CD4-positive, alpha-beta T cell treated with Interleukin-15 for 1 hour (primary cell): ENCODE results near the gene OPN4.

ENCODE experiments used
- DNase-seq: peaks from one replicate; pipeline ENCODE4 v3.0.0-alpha.2; 2020

Gene OPN4

DNA sequence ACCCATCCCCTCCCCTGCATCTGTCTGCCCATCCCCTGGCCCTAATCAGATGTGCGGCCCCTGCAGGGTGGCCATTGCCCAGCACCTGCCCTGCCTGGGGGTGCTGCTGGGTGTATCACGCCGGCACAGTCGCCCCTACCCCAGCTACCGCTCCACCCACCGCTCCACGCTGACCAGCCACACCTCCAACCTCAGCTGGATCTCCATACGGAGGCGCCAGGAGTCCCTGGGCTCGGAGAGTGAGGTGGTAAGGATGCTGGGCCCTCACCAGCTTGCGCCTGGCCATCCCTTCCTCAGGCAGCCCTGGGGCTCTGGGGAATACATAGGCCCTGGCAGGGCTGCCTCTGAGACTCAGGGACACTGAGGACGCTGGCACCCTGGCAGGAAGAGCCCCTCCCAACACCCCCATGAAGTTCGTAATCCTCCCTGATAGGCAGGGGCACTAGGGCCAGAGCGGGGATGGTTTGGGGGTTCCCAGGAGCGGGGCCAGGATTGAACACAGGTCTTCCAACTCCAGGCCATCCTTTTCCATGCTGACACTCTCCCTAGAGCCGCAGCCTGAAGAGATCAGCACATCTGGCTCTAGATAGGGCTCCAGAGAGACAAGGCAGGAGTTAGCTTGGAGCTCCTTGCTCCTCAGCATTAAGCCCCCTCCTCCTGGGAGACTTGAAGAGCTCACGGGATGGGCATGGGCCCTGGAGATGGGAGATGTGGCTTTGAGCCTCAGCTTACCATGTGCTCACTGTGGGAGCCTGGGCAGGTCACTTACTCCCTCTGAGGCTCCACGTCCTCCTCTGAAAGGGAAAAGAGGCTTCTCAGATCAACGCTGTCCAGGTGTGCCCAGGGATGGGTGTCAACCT lies 8.1 kb downstream of the OPN4 start:
- DNase-seq: no peak

DNA sequence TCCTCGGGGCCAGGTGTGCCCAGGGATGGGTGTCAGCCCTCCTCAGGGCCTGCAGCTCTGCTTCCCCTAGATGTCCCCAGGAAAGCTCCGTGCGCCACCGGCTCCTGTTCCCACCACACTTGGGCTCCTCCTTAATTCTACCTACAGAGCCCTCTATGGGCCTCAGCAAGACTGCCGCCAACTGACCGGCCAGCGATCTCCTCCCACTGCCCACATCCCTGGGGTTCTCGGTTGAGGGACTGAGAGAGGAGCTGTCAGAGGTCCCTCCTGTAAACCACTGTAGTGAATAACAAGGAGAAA lies 8.6 kb downstream of the OPN4 start:
- DNase-seq: no peak

DNA sequence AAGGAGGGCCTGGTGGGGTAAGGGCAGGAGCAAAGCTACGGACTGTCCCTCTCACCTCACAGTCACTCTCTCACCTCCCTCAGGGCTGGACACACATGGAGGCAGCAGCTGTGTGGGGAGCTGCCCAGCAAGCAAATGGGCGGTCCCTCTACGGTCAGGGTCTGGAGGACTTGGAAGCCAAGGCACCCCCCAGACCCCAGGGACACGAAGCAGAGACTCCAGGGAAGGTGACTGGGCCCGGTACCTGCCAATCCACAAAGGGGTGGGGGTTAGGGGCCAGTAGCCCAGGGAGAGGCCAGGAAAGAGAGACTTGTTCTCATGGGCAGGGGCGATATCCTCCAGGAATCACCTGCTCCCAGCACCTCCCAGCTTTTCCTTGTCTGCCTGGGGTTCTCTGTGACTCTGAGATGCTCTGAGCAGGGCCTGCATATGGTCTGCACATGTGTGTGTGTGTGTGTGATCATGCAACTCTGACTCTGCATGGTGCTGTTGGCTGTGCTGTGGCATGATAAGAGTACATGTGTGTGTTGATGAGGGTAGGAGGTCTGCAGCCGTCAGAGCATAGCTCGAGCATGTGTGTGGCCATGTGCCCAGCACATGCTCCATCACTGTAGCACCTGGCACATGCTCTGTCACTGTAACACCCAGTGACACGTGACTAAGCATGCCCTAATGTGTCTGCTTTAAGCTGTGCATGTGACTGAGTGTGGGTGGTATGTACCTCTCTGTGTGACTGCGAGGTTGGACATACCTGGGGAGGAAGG lies 9.4 kb downstream of the OPN4 start:
- no peak for DNase-seq

DNA sequence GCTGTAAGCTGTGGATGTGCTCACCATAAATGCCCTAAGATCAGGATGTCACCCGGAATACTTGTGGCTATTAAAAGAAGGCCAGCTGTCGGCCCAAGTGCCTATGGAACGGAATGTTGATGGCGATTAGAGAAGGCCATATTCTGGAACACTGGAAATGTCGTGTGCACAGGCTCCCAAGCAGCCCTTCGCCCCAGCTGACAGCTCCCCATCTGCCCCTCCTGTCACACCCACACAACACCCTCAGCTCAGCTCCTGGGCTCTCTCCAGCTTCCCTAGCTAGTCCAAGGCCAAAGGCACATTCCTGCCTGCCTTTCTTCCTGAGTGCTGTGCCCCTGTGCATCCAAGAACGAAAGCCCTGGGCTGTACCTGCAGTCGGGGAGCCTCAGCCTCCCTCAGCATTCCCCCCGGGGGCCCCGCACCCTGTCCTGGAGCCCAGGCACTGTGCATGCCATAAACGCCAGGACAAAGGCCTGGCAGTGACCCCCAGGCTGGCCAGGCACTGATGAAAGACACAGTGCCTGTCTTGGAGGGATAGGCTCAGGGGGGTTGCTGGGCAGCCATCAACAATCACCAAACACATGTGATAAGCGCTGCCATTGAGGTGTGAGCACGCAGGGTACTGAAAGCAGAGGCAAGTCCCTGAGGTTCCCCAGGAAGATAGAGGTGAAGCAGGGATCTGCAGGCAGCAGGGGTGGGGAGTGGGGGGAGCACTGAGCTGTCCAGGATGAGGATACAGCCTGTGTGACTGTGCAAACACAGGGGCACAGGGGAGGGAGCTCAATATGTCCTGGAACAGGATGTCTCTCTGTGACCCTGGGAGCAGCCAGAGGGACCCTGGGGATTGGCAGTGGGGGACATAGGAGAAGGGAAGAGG lies 10.2 kb downstream of the OPN4 start:
- DNase-seq: no peak

DNA sequence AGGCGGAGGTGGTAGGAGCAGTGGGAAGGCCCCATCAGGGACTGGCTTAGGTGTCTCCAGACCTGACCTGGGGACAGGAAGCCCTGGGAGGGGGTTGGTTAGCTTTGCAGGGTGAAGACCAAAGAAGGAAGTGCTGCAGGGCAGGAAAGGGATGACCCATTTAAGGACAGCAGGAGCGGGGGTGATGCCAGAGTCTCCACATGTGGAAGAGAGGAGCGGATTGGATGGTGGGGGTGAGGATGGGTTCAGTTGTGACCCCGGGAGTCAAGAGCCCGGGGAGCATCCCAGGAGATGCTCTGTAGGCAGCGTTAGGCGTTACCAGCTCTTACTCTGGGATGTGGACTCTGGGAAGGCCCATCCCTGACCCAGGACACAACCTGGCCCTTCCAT lies 10.9 kb downstream of the OPN4 start:
- no peak for DNase-seq

DNA sequence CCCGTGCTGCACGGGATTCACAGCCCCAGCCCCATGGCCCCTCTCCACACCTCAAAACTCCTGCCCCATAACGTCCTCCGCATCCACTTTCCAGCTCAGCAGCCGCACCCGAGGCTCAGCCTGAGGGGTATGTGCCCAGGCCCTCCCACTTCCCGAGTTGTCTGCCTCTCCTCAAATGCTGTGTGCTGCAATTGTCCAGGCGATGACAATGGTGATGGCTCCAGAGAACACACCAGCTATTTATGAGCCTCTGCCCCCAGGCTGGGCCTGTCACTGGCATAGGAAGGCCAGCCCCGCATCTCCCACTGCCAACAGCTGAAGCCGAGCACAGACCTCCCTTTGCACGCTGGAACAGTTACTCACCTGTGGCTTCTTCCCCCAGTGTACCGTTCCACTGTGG lies 11.5 kb downstream of the OPN4 start:
- no peak for DNase-seq

DNA sequence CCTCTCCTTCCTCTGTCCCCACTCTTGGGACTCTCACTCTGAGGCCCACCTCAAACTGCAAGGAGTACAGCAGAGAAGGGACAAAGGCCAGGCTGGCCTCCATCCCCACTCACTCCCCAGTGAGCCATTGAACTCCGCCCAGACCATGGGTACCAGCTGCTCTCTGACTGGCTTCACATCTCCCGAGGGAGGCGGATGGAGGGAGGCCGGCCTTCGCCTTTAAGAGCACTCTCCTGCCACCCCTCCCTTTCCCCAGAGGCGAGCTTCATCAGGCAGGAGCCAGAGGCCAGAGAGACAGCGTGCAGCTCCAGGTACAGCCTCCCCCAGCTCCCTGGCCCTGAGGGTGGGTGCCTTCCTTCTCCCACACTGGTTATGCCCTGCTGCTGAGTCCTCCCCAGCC lies 12.2 kb downstream of the OPN4 start:
- no peak for DNase-seq

DNA sequence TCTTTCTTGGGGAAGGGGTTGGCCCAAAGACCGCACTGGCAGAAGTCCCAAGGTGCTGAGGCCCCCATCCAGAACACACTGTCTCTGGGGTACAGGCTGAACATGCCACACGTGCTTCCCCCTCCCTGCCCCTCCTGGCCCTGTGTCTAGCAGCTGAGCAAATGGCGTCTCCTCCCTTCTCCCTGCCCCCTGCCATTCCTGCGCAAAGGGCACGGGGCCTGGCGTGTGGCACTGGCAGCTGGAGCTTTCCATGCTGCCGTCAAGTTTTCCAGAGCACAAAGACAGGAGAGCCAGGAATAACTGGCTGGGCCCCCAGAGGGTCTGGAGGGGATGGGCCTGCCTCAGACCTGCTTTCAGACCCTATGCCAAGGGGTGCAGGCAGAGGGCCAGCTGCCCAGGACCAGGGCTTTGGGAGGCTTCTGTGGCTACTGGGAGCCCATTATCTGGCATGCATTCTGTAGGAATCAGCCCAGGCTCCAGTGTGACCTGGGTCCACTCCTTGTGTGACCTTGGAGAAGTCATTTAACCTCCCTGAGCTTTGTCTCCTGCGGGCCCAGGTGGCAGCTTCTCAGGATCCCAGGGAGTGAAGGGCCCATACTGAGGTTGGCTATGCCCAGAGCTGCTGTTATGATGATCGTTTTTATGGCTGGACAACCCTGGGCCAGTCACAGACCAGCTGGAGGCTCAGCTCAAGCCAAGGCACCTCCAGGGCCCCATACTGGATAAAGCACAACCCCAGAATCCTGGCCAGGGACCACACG lies 13.3 kb downstream of the OPN4 start:
- DNase-seq: no peak

DNA sequence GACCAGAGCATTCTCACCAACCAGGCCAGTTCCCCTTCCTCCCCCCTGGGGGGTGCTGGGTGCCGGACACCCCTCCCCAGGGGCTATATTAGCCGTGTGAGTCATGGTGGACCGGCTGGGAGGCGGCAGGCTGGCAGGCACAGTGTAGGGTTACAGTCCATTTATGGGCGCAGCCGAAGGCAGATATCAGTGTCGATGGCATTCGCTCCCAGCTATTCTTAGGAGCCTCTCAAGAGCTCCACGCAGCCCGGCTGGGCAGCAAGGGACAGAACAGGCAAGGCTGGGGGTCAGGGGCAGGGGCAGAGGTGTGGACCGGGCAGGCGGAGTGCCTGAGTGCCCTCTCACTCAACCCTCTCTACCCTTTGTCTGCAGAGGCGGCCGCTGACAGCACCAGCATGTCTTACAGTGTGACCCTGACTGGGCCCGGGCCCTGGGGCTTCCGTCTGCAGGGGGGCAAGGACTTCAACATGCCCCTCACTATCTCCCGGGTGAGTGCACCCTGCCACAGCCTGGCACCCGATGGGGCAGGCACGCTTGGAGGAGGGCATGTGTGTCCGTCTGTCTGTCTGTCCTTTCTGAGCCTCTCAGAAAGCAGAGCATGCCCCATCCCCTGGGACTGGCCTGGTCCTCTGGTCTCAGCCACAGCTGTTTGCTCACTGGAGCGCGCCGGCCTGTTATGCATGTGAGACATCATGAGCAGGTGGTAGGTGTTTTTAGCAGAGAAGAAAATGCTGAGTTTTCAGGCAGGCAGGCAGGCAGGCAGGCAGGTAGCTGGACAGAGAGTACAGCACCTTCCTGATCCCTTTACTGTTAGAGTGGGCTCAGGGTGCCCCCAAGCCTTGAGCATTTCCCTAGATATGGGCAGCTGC lies 14.2 kb downstream of the OPN4 start, which contains the start of gene LDB3:
TSS of gene LDB3 (plus strand) at position 215 of the 869 bp plus-strand sequence. CDS start at position 396, 181 bp downstream.
- no peak for DNase-seq

DNA sequence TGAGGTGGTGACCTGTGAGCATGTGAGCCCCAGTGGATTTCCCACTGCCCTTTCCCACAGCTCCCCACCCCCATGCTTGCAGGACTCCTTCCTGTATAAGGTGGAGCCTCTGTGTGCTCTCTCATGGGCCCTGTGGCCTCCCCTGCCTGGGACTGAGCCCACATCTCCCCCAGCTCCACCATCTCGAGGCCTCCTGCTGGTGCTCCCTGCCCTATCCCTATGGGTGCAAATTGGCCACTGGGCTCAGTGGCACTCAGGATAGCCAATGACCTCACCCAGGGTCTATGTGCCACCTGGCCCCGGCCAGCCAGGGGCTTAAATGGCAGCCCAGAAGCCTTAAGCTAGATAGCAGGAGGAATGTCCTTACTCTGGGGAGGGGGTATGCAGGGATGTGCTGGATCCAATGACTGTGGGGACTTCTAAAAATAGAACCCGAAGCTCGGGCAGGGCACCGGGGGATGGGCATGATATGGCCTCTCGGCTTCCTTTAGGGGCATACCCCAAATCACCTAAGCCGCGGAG lies 16.0 kb downstream of the OPN4 start:
- DNase-seq: no peak

DNA sequence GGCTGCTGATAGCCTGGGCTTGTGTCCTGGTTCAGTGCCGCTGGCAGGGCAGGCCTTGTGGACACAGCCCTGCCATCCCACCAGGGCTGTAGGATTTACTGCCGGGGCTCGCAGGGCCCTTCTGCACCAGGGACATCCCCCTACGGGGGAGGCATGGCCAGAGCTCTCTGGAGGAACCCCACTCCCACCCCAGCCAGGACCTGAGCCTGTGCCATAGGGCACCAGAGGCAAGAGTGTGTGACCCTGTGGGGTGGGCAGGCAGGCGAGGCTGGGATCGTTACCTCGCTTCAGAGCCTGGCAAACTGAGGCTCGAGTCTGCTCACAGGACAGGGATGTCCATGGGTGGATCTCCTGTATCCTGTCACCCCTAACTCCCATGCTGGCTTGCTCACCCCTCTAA lies 16.5 kb downstream of the OPN4 start:
- no peak for DNase-seq

DNA sequence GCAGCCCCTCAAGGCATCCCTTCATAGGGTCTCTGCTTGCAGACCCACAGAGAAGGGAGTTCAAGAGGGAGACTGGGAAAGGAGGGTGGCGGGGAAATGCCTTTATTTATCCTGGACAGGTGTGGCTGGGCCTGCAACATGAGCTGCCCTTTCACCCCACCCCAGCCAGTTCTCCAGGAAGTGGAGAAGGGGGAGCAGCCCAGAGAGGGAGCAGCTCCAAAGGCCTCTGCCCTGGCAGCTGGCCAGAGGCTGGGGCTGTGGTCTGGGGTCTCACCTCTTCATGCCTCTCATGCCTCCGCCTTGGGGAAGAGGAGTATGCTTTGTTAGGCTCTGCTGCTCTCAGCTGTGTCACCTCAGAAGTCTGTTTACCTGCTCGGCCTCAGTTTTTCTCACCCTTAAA lies 17.1 kb downstream of the OPN4 start:
- DNase-seq: no peak

DNA sequence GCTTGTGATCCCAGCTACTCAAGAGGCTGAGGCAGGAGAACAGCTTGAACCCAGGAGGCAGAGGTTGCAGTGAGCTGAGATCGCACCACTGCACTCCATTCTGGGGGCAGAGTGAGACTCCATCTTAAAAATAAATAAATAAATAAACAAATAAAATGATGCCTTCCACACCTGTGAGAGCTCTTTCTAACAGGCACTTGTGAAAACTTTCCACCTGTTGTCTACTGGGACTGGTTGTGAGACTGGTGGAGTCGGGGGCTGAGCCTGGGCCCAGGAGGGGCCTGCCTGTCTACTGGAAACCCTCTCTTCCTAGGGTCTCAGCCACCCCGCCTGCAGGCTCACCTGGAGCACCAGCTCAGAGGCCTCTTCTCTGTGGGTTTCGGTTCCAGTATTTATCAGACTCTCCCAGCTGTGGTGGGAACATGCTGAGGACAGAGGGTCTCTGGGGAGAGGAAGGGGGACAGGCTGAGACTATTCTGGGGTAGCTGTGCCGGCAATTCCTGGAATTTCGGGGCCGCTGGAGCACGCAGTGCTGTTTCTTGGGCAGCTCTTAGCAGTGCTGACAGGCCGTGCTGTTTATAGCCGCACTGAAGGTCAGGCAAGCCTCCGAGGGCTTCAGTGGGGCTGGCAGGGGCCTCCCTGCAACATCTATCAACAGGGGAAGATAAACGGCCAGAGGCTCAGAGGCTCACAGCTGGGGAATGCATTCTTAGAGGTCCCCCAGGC lies 17.8 kb downstream of the OPN4 start:
- DNase-seq: no peak

DNA sequence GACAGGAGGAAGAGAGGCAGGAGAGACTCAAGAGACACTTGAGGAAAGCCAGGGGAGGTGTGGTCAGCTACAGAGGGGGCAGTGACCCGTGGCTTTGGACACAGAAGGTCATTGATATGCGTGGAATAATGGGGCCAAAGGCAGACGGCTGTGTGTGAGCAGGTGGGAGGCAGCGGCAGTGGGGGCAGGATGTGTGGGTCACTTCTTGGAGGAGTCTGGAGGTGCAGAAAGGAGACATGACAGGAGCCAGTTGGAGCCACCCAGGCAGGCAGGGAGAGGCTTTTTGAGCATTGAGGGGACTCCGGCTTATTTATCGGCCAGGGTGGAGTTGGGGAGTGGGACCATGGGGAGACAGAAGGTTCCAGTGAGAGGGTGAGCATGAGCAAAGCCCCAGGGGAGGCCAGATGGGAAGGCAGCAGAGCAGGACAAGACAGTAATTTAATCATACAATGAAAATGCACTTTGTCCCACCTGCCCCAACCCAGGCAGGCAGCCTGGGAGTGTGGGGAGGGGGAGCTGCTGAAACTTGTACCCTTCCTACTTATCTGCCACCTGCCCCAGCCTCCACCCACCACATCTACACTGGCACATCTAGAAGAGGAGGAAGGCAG lies 19.0 kb downstream of the OPN4 start:
- DNase-seq: no peak

DNA sequence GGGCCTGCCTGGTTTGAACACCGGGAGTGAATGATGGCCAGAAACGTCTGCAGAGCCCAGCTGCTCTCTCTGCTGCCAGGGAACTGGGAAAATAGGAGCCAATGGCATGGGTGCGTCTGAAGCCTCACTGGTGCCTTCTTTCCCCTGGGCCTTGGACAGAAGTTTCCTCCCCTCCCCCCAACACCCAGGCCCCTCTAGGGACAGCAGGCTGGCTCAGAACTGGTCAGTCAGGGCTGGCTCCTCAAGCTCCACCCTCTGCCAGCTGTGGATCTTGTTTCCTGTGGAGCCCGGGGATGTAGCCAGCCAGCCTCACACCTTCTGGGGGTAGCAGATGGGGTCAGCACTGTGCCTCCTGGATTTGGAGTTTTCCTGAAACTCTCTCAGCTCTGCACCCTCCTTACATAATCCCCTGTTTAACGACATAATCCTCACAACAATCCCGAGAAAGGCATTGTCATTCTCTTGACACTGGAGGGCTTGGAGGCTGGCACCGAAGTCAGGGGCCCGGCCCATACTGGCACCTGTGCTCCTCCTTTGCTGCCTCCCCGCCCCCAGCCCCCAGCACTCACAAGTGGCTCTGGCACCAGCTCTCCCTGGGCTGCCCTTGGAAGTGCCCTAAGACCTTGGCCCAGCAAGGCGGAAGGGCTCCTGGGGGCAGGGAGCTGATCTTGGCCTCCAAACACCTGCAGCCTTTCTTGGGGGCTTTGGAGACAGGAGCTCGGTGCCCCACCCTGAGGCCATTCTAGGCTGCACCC lies 19.7 kb downstream of the OPN4 start:
- no peak for DNase-seq

DNA sequence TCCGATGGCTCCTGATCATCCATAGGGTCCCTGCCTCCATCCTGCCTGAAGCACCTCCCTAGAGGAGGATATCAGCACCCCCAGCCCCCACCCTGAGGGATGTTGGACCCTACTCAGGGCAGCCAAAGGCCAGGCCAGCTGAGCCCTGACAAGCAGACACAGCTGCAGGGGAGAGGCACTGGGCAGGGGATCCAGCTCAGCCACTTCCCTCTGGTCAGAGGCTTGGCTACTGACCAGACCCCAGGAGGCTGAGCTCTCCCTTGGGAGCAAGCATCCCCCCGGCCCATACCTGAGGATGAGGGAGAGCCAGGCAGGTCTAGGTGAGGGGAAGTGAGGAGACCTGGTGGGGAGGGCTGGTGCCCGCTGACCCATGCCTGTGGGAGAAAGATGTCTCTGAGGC lies 20.6 kb downstream of the OPN4 start:
- DNase-seq: no peak

DNA sequence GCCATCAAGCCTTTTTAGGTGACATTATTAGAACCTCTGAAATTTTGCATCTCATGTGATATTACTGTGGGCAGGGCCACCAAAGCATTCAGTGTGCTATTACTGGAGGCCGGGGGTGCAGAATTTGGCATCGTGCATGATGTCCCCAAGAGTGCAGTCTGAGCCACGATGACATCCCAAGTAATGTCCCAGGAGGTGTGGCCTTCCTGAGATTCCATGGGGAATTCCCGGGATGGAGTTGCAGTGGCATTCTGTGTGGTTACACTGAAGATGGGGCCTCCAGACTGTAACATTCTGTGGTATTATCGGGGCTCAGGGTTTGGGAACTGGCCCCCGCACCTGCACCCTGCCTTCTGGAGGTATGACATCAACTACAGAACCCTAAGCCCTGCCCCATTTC lies 23.0 kb downstream of the OPN4 start:
- DNase-seq: no peak

DNA sequence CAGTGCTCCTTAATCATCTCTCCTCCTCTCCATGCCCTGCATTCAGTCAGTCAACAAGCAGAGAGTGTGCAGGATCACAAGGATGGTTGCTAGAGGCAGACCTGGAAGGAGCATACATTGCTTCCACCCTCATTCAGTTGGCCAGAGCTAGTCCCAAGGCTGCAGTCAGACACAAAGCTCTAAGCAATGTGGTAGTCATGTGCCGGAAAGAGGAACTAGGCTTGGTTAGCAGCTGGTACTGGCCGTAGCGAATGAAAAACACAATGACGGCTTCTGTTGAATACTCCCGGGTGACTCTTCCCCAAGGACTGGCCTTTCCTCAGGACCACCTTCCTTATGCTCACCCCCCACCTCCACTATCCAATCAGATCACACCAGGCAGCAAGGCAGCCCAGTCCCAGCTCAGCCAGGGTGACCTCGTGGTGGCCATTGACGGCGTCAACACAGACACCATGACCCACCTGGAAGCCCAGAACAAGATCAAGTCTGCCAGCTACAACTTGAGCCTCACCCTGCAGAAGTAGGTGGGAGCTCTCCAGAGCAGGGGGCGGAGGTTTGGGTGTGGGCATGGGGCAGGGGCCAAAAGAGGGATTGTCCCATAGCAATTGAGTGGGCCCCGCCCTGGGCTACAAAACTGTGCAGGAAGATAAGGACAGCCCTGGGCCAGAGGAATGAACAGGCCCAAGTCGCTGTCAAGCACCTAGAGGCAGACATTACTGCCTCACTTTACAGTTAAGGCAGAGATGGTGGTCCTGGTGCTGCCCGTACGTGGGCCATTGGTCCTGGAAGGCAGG lies 24.8 kb downstream of the OPN4 start:
- no peak for DNase-seq

DNA sequence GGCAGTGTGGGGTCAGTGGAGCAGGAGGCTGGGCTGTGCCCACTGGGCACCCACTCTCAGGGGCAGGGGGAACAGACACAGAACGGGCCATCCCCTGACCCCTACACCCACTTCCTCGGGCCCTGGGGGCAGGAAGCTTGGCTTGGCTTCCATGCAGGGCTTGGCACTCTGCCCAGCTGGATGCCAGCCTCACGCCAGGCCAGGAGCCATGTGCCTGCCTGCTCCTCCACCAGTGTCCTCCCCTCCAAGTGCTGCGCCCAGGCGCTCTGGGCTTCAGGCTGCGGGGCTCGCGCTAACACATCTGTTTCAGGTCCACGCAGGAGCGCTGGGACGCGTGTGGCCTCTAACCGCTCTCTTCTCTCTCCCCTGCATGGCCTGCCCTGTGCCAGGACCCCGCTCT lies 26.7 kb downstream of the OPN4 start:
- DNase-seq: no peak
